Measurements from ENCODE around the gene SIAH1.

The SIAH1 gene

DNA sequence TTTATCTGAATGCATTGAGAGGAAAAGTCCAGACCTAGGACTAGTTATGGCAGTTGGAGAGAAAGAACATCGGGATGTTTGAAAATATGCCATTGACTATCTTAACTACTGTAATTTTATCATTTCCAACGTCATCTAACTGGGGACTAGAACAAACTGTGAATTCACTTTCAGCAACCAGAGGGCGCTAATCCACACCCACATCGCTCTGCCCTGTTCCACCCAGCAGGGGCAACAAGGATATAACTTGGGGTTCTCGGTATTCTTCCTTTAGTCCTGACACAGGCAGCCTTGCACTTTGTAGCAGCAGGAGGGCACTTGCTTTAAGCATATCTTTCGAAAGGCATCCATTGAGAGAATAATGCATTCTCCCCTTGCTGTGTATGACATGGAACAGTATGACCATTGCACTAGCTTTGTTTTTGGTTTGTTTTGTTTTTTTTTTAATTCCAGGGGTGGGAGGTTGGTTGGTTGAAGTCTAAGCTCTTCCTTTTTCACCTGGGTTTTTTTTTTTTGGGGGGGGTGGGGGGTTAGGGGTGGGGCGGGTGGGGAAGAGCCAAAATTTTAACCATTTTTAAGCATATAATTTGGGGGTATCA, 31.5 kb downstream of the SIAH1 start:
- H2BK12ac ChIP-seq (ENCODE audit: low read length in 2 of 2) = no peak overlapping the region
- H4K8ac ChIP-seq (ENCODE audit: low read length) = no peak overlapping the region
- H2BK15ac ChIP-seq (ENCODE audit: low read depth, poor library complexity, severe bottlenecking) = no peak overlapping the region
- H3K36me3 ChIP-seq (ENCODE audit: control insufficient read depth in 1 of 2, insufficient read depth in 2 of 2, low read depth in 1 of 2, low read length in 2 of 2) = peaks cover 28 to 79% of the 10 kb centered on the region in 2 experiments
- no peak overlapping the region for H2AK5ac ChIP-seq (ENCODE audit: low read length, severe bottlenecking)
- peak; percentile 86 for DNase-seq
- no peak overlapping the region for H3K4ac ChIP-seq (ENCODE audit: low read depth in 1 of 2, low read length in 2 of 2)
- H3K9me3 ChIP-seq (ENCODE audit: control insufficient read depth, low read length) = no peaks in the 10 kb centered on the region
- no peak overlapping the region for H3K9ac ChIP-seq (ENCODE audit: low read length)
- H3K14ac ChIP-seq (ENCODE audit: low read length in 2 of 2) = no peak overlapping the region
- no peak overlapping the region for H2AFZ ChIP-seq (ENCODE audit: low read depth, low read length)
- H3K27ac ChIP-seq (ENCODE audit: low read length, poor library complexity, severe bottlenecking) = no peak overlapping the region
- no peak overlapping the region for H3K4me2 ChIP-seq (ENCODE audit: low read length, poor library complexity, severe bottlenecking)
- H2BK120ac ChIP-seq (ENCODE audit: low read depth, low read length) = no peak overlapping the region
- H3K27me3 ChIP-seq (ENCODE audit: control insufficient read depth in 1 of 2, insufficient read depth in 1 of 2, low read length in 2 of 2) = no peaks in the 10 kb centered on the region
- no peak overlapping the region for H4K91ac ChIP-seq (ENCODE audit: low read length)
- H3K23ac ChIP-seq (ENCODE audit: low read length in 2 of 2) = no peak overlapping the region
- H3K79me1 ChIP-seq (replicated peaks; ENCODE audit: low read length, poor library complexity, severe bottlenecking) = peaks cover 38% of the 10 kb centered on the region
- H3K18ac ChIP-seq (ENCODE audit: low read depth in 1 of 2, low read length in 2 of 2) = no peak overlapping the region
- 36% methylated on average over 6 of the region's 7 CpGs for WGBS
- no peak overlapping the region for H2BK5ac ChIP-seq (ENCODE audit: low read depth, low read length, poor library complexity, severe bottlenecking)
- H3K4me1 ChIP-seq (ENCODE audit: control insufficient read depth, insufficient read depth, low read depth, low read length) = no peaks in the 10 kb centered on the region
- no peak overlapping the region for H3K4me3 ChIP-seq (ENCODE audit: insufficient read depth in 1 of 2, low read depth in 1 of 2, low read length in 2 of 2)

GRCh38 chr16:48352648-48353390, 32.4 kb downstream of the SIAH1 start:
- H3K27me3 ChIP-seq (ENCODE audit: control insufficient read depth in 1 of 2, insufficient read depth in 1 of 2, low read length in 2 of 2) = no peaks in the 10 kb centered on the region
- no peaks in the 10 kb centered on the region for H3K9me3 ChIP-seq (ENCODE audit: control insufficient read depth, low read length)
- DNase-seq = no peak
- no peak overlapping the region for H2BK15ac ChIP-seq (ENCODE audit: low read depth, poor library complexity, severe bottlenecking)
- H3K14ac ChIP-seq (ENCODE audit: low read length in 2 of 2) = no peak overlapping the region
- H3K9ac ChIP-seq (ENCODE audit: low read length) = no peak overlapping the region
- H2AFZ ChIP-seq (ENCODE audit: low read depth, low read length) = no peak overlapping the region
- no peak overlapping the region for H3K27ac ChIP-seq (ENCODE audit: low read length, poor library complexity, severe bottlenecking)
- no peak overlapping the region for H3K4me2 ChIP-seq (ENCODE audit: low read length, poor library complexity, severe bottlenecking)
- H3K36me3 ChIP-seq (ENCODE audit: control insufficient read depth in 1 of 2, insufficient read depth in 2 of 2, low read depth in 1 of 2, low read length in 2 of 2) = peaks cover 28 to 78% of the 10 kb centered on the region in 2 experiments
- WGBS = 98% methylated on average over 5 of the region's 7 CpGs
- H3K23ac ChIP-seq (ENCODE audit: low read length in 2 of 2) = no peak overlapping the region
- H2BK12ac ChIP-seq (ENCODE audit: low read length in 2 of 2) = no peak overlapping the region
- no peak overlapping the region for H4K91ac ChIP-seq (ENCODE audit: low read length)
- no peak overlapping the region for H4K8ac ChIP-seq (ENCODE audit: low read length)
- H3K4ac ChIP-seq (ENCODE audit: low read depth in 1 of 2, low read length in 2 of 2) = no peak overlapping the region
- no peak overlapping the region for H3K4me3 ChIP-seq (ENCODE audit: insufficient read depth in 1 of 2, low read depth in 1 of 2, low read length in 2 of 2)
- no peak overlapping the region for H3K18ac ChIP-seq (ENCODE audit: low read depth in 1 of 2, low read length in 2 of 2)
- no peak overlapping the region for H2BK120ac ChIP-seq (ENCODE audit: low read depth, low read length)
- H2BK5ac ChIP-seq (ENCODE audit: low read depth, low read length, poor library complexity, severe bottlenecking) = no peak overlapping the region
- no peaks in the 10 kb centered on the region for H3K4me1 ChIP-seq (ENCODE audit: control insufficient read depth, insufficient read depth, low read depth, low read length)
- no peak overlapping the region for H2AK5ac ChIP-seq (ENCODE audit: low read length, severe bottlenecking)
- H3K79me1 ChIP-seq (replicated peaks; ENCODE audit: low read length, poor library complexity, severe bottlenecking) = peaks cover 37% of the 10 kb centered on the region

- H3K9ac ChIP-seq (ENCODE audit: low read length) = no peak overlapping the region
- H3K18ac ChIP-seq (ENCODE audit: low read depth in 1 of 2, low read length in 2 of 2) = no peak overlapping the region
- no peak overlapping the region for H3K4me3 ChIP-seq (ENCODE audit: insufficient read depth in 1 of 2, low read depth in 1 of 2, low read length in 2 of 2)
- no peak overlapping the region for H2BK120ac ChIP-seq (ENCODE audit: low read depth, low read length)
- H3K27ac ChIP-seq (ENCODE audit: low read length, poor library complexity, severe bottlenecking) = no peak overlapping the region
- H3K36me3 ChIP-seq (ENCODE audit: control insufficient read depth in 1 of 2, insufficient read depth in 2 of 2, low read depth in 1 of 2, low read length in 2 of 2) = peaks cover 34 to 79% of the 10 kb centered on the region in 2 experiments
- H3K27me3 ChIP-seq (ENCODE audit: control insufficient read depth in 1 of 2, insufficient read depth in 1 of 2, low read length in 2 of 2) = no peaks in the 10 kb centered on the region
- DNase-seq = no peak
- no peak overlapping the region for H2AK5ac ChIP-seq (ENCODE audit: low read length, severe bottlenecking)
- H3K79me1 ChIP-seq (replicated peaks; ENCODE audit: low read length, poor library complexity, severe bottlenecking) = peaks cover 34% of the 10 kb centered on the region
- no peak overlapping the region for H2BK15ac ChIP-seq (ENCODE audit: low read depth, poor library complexity, severe bottlenecking)
- H3K4me1 ChIP-seq (ENCODE audit: control insufficient read depth, insufficient read depth, low read depth, low read length) = no peaks in the 10 kb centered on the region
- no peak overlapping the region for H2BK12ac ChIP-seq (ENCODE audit: low read length in 2 of 2)
- 93% methylated on average over 3 of the region's 3 CpGs for WGBS
- H3K9me3 ChIP-seq (ENCODE audit: control insufficient read depth, low read length) = no peaks in the 10 kb centered on the region
- no peak overlapping the region for H3K14ac ChIP-seq (ENCODE audit: low read length in 2 of 2)
- H4K8ac ChIP-seq (ENCODE audit: low read length) = no peak overlapping the region
- H3K4me2 ChIP-seq (ENCODE audit: low read length, poor library complexity, severe bottlenecking) = no peak overlapping the region
- no peak overlapping the region for H3K4ac ChIP-seq (ENCODE audit: low read depth in 1 of 2, low read length in 2 of 2)
- no peak overlapping the region for H2AFZ ChIP-seq (ENCODE audit: low read depth, low read length)
- H3K23ac ChIP-seq (ENCODE audit: low read length in 2 of 2) = no peak overlapping the region
- no peak overlapping the region for H2BK5ac ChIP-seq (ENCODE audit: low read depth, low read length, poor library complexity, severe bottlenecking)
- no peak overlapping the region for H4K91ac ChIP-seq (ENCODE audit: low read length)
Measured at GRCh38 chr16:48350736-48351135, 34.5 kb downstream of the SIAH1 start.

GRCh38 chr16:48347980-48348379, 37.2 kb downstream of the SIAH1 start:
- H4K91ac ChIP-seq (ENCODE audit: low read length) = no peak overlapping the region
- no peaks in the 10 kb centered on the region for H3K27me3 ChIP-seq (ENCODE audit: control insufficient read depth in 1 of 2, insufficient read depth in 1 of 2, low read length in 2 of 2)
- no peak for DNase-seq
- no peak overlapping the region for H3K14ac ChIP-seq (ENCODE audit: low read length in 2 of 2)
- H3K4me3 ChIP-seq (ENCODE audit: insufficient read depth in 1 of 2, low read depth in 1 of 2, low read length in 2 of 2) = no peak overlapping the region
- no peak overlapping the region for H2BK120ac ChIP-seq (ENCODE audit: low read depth, low read length)
- H3K18ac ChIP-seq (ENCODE audit: low read depth in 1 of 2, low read length in 2 of 2) = no peak overlapping the region
- no peak overlapping the region for H2BK15ac ChIP-seq (ENCODE audit: low read depth, poor library complexity, severe bottlenecking)
- H3K79me1 ChIP-seq (replicated peaks; ENCODE audit: low read length, poor library complexity, severe bottlenecking) = peaks cover 32% of the 10 kb centered on the region
- no peak overlapping the region for H3K23ac ChIP-seq (ENCODE audit: low read length in 2 of 2)
- no peak overlapping the region for H2AFZ ChIP-seq (ENCODE audit: low read depth, low read length)
- H2BK12ac ChIP-seq (ENCODE audit: low read length in 2 of 2) = no peak overlapping the region
- no peaks in the 10 kb centered on the region for H3K4me1 ChIP-seq (ENCODE audit: control insufficient read depth, insufficient read depth, low read depth, low read length)
- H3K4ac ChIP-seq (ENCODE audit: low read depth in 1 of 2, low read length in 2 of 2) = no peak overlapping the region
- H3K9me3 ChIP-seq (ENCODE audit: control insufficient read depth, low read length) = no peaks in the 10 kb centered on the region
- peaks cover 33 to 82% of the 10 kb centered on the region in 2 experiments for H3K36me3 ChIP-seq (ENCODE audit: control insufficient read depth in 1 of 2, insufficient read depth in 2 of 2, low read depth in 1 of 2, low read length in 2 of 2)
- no peak overlapping the region for H3K27ac ChIP-seq (ENCODE audit: low read length, poor library complexity, severe bottlenecking)
- no peak overlapping the region for H3K9ac ChIP-seq (ENCODE audit: low read length)
- 100% methylated on average over 1 of the region's 4 CpGs for WGBS
- H2AK5ac ChIP-seq (ENCODE audit: low read length, severe bottlenecking) = no peak overlapping the region
- no peak overlapping the region for H2BK5ac ChIP-seq (ENCODE audit: low read depth, low read length, poor library complexity, severe bottlenecking)
- H4K8ac ChIP-seq (ENCODE audit: low read length) = no peak overlapping the region
- no peak overlapping the region for H3K4me2 ChIP-seq (ENCODE audit: low read length, poor library complexity, severe bottlenecking)
